ENCODE data around the gene RAB11FIP5.

DNA sequence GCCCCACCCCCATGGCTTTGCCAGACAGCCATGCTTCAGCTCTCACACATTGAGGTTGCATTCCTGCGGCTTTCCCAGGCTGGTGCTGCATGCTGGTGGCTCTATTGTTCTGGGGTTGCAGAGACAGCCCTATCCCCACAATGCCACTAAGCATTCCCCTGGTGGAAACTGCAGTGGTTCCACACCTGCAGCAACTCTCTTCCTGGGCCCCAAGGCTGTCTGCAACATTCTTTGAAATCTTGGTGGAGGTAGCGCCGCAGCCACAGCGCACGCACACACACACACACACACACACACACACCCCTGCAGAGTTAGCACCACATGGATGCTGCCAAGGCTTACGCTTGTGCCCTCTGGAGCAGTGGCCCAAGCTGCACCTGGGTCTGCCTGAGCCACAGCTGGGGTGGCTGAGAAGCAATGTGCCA is 62.6 kb downstream of the RAB11FIP5 start:
- TF ChIP-seq RFX5 (IDR thresholded peaks at IDR 0.05; ENCODE audit: low read depth, low read length) (no peak), ZNF224 (CRISPR knock-in tag; IDR thresholded peaks at IDR 0.05) (no peak), NFATC3 (IDR thresholded peaks at IDR 0.05) (no peak), SP1 (CRISPR knock-in tag; IDR thresholded peaks at IDR 0.05) (no peak), SPI1 (IDR thresholded peaks at IDR 0.05; ENCODE audit: borderline replicate concordance, low read depth, low read length) (no peak), FOS (IDR thresholded peaks at IDR 0.05; ENCODE audit: extremely low read depth, insufficient read length) (no peak)
- TF ChIP-seq, protein P1, sequence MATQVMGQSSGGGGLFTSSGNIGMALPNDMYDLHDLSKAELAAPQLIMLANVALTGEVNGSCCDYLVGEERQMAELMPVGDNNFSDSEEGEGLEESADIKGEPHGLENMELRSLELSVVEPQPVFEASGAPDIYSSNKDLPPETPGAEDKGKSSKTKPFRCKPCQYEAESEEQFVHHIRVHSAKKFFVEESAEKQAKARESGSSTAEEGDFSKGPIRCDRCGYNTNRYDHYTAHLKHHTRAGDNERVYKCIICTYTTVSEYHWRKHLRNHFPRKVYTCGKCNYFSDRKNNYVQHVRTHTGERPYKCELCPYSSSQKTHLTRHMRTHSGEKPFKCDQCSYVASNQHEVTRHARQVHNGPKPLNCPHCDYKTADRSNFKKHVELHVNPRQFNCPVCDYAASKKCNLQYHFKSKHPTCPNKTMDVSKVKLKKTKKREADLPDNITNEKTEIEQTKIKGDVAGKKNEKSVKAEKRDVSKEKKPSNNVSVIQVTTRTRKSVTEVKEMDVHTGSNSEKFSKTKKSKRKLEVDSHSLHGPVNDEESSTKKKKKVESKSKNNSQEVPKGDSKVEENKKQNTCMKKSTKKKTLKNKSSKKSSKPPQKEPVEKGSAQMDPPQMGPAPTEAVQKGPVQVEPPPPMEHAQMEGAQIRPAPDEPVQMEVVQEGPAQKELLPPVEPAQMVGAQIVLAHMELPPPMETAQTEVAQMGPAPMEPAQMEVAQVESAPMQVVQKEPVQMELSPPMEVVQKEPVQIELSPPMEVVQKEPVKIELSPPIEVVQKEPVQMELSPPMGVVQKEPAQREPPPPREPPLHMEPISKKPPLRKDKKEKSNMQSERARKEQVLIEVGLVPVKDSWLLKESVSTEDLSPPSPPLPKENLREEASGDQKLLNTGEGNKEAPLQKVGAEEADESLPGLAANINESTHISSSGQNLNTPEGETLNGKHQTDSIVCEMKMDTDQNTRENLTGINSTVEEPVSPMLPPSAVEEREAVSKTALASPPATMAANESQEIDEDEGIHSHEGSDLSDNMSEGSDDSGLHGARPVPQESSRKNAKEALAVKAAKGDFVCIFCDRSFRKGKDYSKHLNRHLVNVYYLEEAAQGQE (IDR thresholded peaks at IDR 0.05; ENCODE audit: borderline replicate concordance): no peak
- TF ChIP-seq, protein P1 (CRISPR knock-in tag; IDR thresholded peaks at IDR 0.05; ENCODE audit: low read depth): no peak
